Stimulated activated CD8-positive, alpha-beta memory T cell treated with anti-CD3 and anti-CD28 coated beads, Interleukin-7, amount 100 ng/mL, for 48 hours (primary cell): ENCODE results near the gene SLC34A1.

Experiments used
- DNase-seq, 2 donors: peaks; one replicate each; pipeline ENCODE4 v3.0.0-alpha.2; 2020; ENCODE audit warnings: low read depth in 1 of 2; ENCODE audit errors: extremely low read depth in 1 of 2

SLC34A1 gene

DNA sequence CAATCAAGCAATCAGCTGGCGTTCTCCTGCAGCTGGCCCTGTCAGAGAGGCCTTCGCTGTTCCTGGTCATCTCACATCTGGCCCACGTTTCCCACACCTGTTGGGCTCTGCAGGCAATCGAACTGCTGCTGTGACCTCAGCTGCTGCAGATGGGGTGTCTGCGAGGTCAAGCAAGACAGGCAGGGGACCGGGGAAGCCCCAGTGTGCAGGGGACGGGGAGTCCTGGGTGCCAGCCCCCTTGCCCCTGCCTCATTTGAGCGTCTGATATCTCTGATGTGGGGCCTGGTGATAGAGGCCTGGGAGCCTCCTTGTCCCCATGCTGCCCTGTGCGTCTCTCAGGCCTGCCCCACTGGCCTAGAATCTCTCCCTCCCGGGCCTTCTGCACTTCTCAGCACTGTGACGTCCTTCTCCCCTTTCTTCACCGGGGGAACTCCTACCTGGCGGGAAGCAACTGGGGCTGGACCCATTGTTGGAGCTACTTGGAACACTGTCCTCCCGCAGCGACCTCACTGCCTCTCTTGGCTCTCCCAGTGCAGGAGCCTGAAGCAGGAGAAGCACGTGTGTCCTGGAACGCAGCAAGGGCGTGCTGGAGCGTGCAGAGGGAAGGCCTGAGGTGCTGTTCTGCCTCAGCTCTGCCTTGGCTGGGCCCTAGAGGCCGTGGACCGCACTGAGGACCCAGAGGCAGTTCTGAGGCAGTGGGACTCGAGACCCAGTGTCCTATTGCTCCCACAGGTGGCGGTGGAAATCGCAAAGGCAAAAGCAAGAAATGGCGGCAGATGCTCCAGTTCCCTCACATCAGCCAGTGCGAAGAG lies 46.1 kb downstream of the SLC34A1 start:
- no peak for DNase-seq

DNA sequence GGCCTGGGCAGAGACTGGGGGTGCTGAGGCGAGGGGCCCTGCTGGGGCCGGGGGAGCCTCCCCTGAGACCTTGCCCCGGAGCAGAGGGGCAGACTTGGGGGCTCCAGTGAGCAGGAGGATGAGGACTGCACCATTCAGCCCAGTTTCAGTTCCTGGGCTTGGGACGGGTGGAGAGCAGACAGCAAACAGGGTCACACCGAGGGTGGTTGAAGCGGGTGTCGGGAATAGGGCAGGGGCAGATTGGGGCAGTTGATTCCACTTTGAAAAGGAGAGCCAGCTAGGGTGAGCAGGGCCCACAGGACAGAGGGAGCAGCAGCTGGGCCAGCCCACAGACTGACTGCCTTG lies 46.7 kb downstream of the SLC34A1 start:
- no peak for DNase-seq

DNA sequence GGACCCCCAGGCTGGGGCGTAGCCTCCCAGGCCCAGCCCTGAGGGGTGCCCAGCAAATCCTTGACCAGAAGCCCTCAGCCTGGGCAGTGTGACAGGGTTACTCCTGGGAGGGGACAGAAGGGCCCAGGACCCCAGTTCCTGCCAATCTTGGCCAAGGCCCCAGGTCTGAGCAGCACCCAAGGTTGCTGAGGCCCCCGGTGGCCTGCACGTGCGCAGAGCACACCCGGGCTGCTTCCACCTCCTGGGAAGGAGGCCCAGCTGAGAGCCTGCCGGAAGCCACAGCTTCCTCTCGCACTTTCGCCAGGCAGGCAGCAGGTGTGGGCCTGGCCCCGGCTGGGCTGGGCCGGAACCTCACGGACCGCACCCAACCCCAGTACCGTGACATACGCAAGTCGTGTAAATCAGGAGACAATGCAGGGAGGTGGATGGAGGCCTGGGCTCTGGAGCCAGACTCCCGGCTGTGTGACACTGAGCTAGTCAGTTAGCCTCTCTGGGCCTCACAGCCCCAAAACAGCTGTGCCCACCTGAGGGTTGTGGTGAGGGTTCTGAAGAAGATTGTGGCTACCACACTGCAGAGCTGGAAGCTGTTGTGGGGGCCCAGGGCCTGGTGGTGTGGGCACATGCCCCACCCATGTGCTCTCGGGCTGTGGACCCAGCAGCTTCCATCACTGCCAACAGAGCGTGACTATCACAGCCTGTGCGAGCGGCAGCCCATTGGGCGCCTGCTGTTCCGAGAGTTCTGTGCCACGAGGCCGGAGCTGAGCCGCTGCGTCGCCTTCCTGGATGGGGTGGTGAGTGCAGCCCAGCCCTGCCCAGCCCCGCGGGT lies 47.3 kb downstream of the SLC34A1 start:
- peak; percentile 73 to 89 for DNase-seq

DNA sequence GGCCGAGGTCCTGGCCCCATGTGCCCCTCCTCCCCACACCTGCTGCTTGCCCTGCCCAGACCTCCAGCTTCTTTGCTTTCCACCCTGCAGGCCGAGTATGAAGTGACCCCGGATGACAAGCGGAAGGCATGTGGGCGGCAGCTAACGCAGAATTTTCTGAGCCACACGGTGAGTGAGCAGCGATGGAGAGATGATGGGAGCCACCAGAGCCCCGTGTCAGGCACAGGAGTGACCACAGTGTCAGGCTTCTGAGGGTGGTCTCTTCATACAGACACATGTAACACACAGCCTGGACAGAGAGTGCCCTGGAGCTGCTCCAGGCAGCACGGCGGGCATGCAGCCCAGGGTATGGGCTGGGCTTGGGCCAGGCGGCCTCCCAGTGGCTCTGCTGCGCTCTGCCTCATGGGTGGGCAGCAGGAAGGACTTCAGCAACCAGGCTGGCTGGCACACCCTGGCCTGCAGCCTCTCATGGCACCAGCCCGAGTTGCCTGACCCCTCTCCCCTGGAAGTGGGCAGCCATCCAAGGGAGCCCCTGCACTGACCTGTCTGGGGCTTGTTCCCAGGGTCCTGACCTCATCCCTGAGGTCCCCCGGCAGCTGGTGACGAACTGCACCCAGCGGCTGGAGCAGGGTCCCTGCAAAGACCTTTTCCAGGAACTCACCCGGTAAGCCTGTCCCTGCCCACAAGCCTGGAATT lies 48.1 kb downstream of the SLC34A1 start:
- DNase-seq, result no peak

DNA sequence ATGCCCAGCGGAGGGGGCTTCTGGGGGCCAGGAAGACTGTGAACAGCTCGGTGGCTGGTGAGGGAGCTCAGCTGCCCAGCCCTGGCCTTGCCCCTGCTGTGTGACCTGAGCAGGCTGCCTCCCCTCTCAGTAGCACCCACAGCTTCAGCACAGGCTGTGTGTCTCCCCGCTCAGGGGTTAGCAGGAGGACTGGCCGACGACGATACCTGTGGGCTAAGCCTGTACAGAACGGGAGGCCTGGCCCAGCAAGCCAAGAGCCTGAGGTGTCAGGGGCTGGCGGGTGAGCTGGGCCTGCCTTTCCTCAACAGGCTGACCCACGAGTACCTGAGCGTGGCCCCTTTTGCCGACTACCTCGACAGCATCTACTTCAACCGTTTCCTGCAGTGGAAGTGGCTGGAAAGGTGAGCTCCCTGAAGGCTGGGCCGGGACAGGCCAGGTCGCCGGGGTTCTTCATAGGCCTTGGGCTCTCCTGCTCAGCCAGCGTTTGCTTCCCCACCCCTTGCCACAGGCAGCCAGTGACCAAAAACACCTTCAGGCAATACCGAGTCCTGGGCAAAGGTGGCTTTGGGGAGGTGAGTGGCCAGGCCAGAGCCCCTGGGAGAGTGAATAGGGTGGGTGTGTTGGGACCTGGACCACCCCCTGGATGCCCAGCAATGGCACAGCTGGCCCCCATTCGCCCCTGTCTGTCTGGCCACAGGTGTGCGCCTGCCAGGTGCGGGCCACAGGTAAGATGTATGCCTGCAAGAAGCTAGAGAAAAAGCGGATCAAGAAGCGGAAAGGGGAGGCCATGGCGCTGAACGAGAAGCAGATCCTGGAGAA lies 48.8 kb downstream of the SLC34A1 start:
- DNase-seq, result no peak

DNA sequence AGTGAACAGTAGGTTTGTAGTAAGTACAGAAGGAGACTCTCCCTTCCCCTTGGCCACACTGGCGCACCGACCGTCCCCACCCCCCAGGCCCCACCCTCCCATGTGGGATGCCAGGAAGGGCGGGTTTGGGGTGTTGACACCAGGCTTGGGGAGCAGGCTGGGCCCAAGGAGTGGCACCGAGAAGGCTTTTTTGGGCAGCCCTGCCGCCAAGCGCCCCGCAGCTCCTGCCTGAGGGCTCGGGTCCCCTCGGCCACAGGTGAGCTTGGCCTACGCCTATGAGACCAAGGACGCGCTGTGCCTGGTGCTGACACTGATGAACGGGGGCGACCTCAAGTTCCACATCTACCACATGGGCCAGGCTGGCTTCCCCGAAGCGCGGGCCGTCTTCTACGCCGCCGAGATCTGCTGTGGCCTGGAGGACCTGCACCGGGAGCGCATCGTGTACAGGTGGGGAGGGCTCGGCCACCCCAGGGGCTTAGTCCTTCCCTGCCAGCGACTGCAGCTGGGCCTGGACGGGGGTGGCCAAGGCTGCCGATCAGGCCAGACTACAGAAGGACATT lies 49.5 kb downstream of the SLC34A1 start:
- no peak for DNase-seq

DNA sequence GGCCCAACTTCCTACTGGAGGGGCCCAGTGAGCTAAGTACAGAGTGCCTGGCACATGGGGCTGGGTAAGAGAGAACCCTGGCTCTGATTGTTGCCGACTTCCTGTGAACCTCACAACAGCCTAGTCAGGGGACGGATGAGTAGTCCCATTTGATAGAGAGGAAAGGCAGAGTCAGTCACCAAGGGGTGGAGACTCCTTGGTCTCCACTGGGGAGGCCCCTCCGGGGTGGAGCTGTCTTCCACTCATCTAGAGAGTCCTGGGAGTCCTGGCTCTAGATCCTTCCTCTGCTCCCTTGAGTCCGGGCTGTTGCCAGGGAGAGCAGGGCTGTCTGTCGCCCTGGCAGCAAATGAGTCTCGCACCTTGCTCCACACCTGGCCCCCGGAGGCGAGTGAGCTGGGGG lies 50.2 kb downstream of the SLC34A1 start:
- DNase-seq, result no peak

DNA sequence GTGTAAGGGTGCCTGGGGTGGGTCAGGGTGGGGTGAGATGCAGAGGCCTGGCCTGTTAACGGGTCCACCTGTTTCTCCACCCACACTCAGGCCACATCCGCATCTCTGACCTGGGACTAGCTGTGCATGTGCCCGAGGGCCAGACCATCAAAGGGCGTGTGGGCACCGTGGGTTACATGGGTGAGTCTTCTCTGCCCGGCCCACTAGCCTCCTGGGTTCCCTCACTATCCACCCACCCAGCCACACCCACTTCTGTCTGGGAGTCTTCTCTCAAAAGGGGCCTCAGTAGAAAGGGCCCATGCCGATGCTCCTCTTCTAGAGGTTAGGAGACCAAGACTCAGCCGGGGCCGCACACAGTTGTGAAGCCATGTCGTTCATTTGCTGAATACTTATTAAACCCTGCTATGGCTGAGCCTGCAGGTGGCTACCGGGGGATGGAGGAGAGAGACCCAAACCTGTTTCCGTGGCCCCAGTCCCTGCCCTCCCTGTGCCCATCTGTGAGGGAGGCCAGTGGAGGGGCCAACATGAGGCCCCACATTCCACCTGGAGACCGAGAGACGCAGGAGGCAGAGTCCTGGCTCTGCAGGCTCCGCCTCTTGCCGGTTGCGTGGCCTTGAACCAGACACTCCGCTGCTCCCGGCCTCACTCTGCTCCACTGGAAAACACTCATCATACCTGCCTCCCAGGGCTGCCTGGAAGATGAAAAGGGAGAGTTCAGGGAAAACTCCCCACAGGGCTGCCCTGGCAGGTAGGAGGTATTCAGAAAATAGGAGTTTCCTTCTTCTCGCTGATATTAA lies 50.9 kb downstream of the SLC34A1 start:
- DNase-seq, result no peak

DNA sequence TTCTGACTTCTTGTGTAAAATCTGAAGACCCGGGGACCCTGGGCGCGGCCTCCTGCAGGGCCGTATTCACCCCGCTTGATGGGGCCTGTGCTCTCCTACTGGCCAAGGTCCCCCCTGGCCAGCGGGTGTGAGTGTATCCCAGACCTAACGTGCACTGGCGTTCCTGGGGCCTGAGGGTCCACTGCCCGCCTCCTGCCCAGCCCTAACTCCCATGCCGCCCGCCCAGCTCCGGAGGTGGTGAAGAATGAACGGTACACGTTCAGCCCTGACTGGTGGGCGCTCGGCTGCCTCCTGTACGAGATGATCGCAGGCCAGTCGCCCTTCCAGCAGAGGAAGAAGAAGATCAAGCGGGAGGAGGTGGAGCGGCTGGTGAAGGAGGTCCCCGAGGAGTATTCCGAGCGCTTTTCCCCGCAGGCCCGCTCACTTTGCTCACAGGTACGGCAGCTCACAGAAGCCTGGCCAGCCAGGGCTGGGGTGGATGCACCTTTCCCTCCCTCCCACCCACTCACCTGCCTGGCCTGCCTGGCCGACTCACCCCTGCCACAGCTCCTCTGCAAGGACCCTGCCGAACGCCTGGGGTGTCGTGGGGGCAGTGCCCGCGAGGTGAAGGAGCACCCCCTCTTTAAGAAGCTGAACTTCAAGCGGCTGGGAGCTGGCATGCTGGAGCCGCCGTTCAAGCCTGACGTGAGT lies 51.8 kb downstream of the SLC34A1 start:
- no peak for DNase-seq

DNA sequence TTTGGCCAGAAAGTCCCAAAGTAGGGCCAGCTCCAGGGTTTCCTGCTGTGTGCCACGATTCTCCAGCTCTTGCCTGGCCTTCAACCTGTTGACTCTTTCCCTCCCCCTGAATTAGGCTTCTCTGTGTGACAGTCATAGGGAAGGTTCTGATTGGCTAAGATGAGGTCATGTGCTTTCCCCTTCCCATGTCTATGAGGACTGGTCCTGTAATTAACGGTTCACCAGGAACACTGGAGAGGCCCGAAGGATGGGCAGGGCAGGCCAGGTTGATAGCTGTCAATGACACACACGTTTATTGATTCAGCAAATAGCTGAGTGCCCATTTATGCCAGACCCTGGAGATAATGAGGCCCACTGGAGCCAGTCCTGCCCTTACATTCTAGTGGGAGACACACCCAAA lies 53.4 kb downstream of the SLC34A1 start:
- DNase-seq, result no peak

DNA sequence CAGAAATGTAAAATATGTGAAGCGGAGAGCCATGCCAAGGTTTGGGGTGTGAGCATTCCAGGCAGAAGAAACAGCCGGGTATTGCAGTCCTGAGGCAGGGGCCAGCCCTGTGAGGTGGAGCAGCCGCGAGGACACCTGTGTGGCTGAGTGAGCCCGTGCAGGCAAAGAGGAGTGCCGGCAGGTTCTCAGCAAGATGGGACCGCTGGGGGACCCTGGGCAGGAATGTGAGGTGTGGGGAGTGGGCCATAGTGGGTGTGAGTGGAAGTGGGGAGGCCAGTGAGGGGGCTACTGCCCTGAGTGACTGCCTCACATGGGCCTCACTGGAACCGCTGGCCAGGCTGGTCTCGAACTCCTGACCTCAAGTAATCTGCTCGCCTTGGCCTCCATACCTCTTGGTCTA lies 54.2 kb downstream of the SLC34A1 start:
- no peak for DNase-seq

DNA sequence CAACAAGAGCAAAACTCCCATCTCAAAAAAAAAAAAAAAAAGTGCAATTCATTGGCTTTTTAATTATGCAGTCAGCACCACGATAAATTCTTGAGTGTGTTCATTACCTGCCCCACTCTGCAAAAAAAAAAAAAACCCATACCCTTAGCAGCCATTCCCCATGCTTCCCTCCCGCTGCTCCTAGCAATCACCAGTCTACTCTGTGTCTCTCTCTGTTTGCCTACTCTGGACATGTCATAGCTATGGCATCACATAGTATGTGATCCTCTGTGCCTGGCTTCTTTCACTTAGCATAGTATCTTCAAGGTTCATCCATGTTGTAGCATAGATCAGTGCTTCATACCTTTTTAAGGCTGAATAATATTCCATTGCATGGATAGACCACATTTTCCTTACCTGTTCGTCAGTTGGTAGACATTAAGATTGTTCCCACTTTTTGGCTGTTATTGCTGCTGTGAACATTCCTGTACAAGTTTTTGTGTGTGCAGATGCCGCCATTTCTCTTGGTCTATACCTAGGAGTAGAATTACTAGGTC lies 55.4 kb downstream of the SLC34A1 start:
- no peak for DNase-seq

DNA sequence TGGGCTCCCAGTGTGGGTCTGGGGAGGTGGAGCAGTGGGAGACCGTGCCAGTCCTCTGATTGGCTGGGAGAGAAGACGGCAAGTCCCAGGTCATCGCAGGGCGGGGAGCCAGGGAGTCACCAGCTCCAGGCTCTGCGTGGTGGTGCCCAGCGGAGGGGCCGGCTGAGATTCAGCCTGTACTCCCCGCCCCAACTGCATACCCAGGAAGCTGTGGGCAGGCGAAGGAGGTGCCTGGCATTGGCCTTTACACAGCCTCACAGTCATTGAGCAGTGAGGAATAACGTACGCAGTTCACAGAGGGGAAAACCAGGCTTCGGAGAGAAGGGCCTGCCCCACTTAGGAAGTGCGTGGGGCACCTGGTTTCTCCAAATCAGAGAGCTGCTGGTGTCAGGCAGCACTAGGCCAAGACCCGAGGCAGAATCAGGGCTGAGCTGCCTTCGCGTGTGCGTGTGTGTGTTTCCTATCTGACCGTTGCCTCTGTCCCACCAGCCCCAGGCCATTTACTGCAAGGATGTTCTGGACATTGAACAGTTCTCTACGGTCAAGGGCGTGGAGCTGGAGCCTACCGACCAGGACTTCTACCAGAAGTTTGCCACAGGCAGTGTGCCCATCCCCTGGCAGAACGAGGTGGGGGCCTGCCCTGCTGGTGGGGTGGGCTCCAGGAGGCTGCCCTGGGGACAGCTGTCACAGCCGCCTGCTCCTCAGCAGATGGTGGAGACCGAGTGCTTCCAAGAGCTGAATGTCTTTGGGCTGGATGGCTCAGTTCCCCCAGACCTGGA lies 56.2 kb downstream of the SLC34A1 start:
- DNase-seq, result no peak

DNA sequence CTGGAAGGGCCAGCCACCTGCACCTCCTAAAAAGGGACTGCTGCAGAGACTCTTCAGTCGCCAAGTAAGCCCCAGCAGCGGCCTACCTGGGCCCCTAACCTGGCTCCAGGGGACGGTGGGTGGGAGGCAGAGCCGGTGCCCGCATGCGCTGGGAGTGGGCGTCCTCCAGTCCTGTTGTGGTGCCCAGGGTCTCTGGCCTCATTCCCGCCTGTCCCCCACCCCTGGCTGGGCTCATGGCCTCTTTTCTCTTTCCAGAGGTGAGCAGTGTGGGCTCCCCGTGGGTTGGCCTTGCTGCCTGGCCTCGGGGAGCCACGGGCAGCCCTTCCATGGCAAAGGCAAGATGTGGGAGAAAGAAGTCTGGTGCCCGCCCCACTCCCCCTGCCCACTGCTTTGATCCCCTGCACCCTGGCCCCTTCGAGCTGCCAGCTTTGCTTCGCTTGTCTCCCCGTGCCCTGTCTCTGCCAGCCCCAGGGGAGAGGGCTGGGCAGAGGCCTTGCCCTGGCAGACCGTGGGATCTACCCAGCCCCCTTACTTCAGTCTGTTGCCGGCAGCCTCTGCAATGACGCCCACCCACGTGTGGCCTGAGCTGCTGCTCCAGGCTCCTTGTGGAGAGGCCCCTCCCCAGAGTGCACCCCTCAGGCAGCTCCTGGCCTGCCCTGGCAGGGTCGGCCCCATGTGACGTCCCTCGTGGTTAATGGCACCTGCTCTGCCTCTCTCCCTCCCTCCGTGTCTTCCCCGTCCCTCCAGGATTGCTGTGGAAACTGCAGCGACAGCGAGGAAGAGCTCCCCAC lies 57.0 kb downstream of the SLC34A1 start:
- DNase-seq, result no peak

DNA sequence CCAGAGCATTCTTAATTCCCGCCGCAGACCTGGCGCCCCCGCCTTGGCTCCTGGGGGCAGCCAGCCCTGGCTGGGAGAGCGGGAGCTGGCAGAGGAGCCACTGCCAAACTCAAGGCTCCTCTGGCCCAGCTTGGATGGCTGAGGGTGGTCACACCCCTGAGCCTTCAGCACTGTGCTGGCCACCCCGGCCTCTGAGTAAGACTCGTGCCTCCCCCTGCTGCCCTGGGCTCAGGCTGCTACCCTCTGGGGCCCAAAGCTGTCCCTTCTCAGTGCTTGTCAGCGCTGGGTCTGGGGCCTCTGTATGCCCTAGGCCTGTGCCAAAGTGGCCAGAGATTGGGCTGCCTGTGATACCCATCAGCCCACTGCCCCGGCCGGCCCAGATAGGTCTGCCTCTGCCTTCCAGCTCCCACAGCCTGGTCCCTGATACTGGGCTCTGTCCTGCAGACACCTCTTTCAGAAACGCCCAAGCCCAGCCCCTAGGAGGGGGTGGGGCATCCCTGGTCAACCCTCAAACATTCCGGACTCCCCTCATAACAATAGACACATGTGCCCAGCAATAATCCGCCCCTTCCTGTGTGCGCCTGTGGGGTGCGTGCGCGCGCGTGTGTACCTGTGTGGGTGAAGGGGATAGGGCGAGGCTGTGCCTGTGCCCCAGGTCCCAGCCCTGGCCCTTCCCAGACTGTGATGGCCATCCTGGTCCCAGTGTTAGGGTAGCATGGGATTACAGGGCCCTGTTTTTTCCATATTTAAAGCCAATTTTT lies 58.0 kb downstream of the SLC34A1 start:
- no peak for DNase-seq

DNA sequence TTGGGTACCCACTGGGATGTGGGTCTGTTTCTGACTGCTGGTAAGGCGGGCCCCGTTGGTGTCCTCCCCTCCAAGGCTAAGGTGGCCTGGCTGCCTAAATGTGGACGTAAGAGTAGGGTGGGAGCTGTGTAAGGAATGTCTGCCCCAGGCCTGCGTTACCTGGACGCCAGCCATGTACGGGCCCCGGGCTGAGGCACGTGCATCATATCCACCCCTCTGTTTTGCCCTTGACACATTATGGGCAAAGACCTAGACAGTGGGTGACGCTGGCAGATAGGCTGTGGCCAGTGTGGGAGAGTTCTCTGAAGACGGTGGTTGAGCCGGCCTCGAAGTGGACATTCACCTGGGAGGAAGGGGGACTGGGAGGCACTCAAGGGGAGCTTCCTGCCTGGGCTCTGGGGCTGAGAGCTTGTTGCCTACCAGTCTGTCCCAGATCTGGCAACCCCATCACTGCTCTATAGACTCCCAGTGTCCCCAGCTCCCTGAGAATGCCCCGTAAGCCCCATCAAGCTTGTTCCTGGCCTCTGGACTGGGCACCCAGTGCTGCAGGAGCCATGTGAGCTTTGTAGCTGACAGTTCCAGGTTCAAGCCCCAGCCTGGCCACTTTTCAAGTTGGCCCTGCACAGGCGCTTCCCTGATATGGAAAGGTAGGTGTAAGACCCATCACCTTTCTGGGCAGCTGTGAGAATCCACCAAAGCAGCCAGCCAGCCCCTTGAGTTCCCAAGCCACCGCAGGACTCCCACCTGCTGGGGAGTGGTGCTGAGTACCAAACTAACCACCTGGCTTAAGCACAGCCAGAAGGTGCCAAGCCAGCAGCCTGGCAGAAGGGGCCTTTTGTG lies 59.1 kb downstream of the SLC34A1 start:
- DNase-seq, result no peak
